H9 (cell line): ENCODE measurements around the gene PTOV1. TPM values are rescaled to one million over a fixed set of nuclear protein-coding genes. Genes with fewer than 3 reads are reported as not detected.
"Not testable (repeated sequence)": the region's sequence is repeated elsewhere in the genome, so short reads cannot be mapped to it uniquely, and the experiment has no call there.

Experiments used
- DNase-seq: peaks from one replicate; pipeline ENCODE4 v3.0.0-alpha.2; 2017
- H2AFZ ChIP-seq: one replicate; pipeline ENCODE4 v1.6.1; 2013; ENCODE audit warnings: mild to moderate bottlenecking, low read length, control low read depth, moderate library complexity
- H2AK5ac ChIP-seq: 2 replicates; pipeline ENCODE4 v1.6.1; 2013; ENCODE audit warnings: low read length, control low read depth, mixed read lengths; ENCODE audit not compliant: insufficient read length
- H2BK120ac ChIP-seq: one replicate; pipeline ENCODE4 v1.6.1; 2013; ENCODE audit warnings: low read depth, mild to moderate bottlenecking, low read length, control low read depth, inconsistent platforms; ENCODE audit not compliant: poor library complexity, severe bottlenecking
- H2BK12ac ChIP-seq: 2 replicates; pipeline ENCODE4 v1.6.1; 2013; ENCODE audit warnings: low read length, control low read depth, mixed read lengths, low read depth; ENCODE audit not compliant: insufficient read length
- H2BK15ac ChIP-seq: 2 replicates; pipeline ENCODE4 v1.6.1; 2013; ENCODE audit warnings: low read depth, low read length, control low read depth
- H2BK20ac ChIP-seq: one replicate; pipeline ENCODE4 v1.6.1; 2013; ENCODE audit warnings: low read depth, mild to moderate bottlenecking, low read length, control low read depth, inconsistent platforms; ENCODE audit not compliant: poor library complexity, severe bottlenecking
- H2BK5ac ChIP-seq: 2 replicates; pipeline ENCODE4 v1.6.1; 2013; ENCODE audit warnings: low read length, control low read depth, mixed read lengths; ENCODE audit not compliant: insufficient read length
- H3K14ac ChIP-seq: 2 replicates; pipeline ENCODE4 v1.6.1; 2013; ENCODE audit warnings: low read length, control low read depth; ENCODE audit not compliant: insufficient read depth
- H3K18ac ChIP-seq: 2 replicates; pipeline ENCODE4 v1.6.1; 2013; ENCODE audit warnings: low read depth, mild to moderate bottlenecking, mixed read lengths, low read length, control low read depth; ENCODE audit not compliant: insufficient read length
- H3K23ac ChIP-seq: 2 replicates; pipeline ENCODE4 v1.6.1; 2013; ENCODE audit warnings: low read length, control low read depth, mixed read lengths, low read depth; ENCODE audit not compliant: insufficient read length
- H3K23me2 ChIP-seq: 2 replicates; pipeline ENCODE4 v1.6.1; 2013; ENCODE audit warnings: low read depth, mild to moderate bottlenecking, mixed read lengths, low read length, control low read depth; ENCODE audit not compliant: insufficient read length, poor library complexity, severe bottlenecking
- H3K27ac ChIP-seq: 2 replicates; pipeline ENCODE4 v1.5.1; 2013; ENCODE audit warnings: low read length, control low read depth, mixed read lengths, low read depth; ENCODE audit not compliant: insufficient read length
- H3K27me3 ChIP-seq: 2 replicates; pipeline ENCODE4 v1.6.1; 2013; ENCODE audit warnings: low read length, control low read depth, inconsistent platforms; ENCODE audit not compliant: insufficient read depth
- H3K4ac ChIP-seq: 2 replicates; pipeline ENCODE4 v1.6.1; 2013; ENCODE audit warnings: low read depth, mild to moderate bottlenecking, control low read depth, inconsistent platforms, low read length, moderate library complexity
- H3K4me1 ChIP-seq: 2 replicates; pipeline ENCODE4 v1.6.1; 2013; ENCODE audit warnings: low read length, control low read depth, inconsistent platforms; ENCODE audit not compliant: insufficient read depth
- H3K4me2 ChIP-seq: 2 replicates; pipeline ENCODE4 v1.6.1; 2013; ENCODE audit warnings: low read length, control low read depth, mixed read lengths; ENCODE audit not compliant: insufficient read length, insufficient read depth
- H3K56ac ChIP-seq: 2 replicates; pipeline ENCODE4 v1.6.1; 2013; ENCODE audit warnings: low read depth, mild to moderate bottlenecking, mixed read lengths, low read length, control low read depth; ENCODE audit not compliant: insufficient read length
- H3K79me1 ChIP-seq: 2 replicates; pipeline ENCODE4 v1.6.1; 2013; ENCODE audit warnings: low read depth, mild to moderate bottlenecking, moderate library complexity, low read length, control low read depth, inconsistent platforms; ENCODE audit not compliant: insufficient read depth, poor library complexity, severe bottlenecking
- H3K79me2 ChIP-seq: 2 replicates; pipeline ENCODE4 v1.6.1; 2013; ENCODE audit warnings: low read length, control low read depth, inconsistent platforms; ENCODE audit not compliant: insufficient read depth
- H3K9ac ChIP-seq: 2 replicates; pipeline ENCODE4 v1.6.1; 2013; ENCODE audit warnings: low read length, control low read depth, mixed read lengths; ENCODE audit not compliant: insufficient read length; ENCODE audit errors: extremely low read depth
- H3K9me3 ChIP-seq: one replicate; pipeline ENCODE4 v1.6.1; 2013; ENCODE audit warnings: low read depth, low read length, inconsistent platforms; ENCODE audit not compliant: control insufficient read depth
- H3T11ph ChIP-seq: one replicate; pipeline ENCODE4 v1.6.1; 2013; ENCODE audit warnings: mild to moderate bottlenecking, low read length, control low read depth, inconsistent platforms
- H4K20me1 ChIP-seq: one replicate; pipeline ENCODE4 v1.6.1; 2013; ENCODE audit not compliant: control insufficient read depth, insufficient read length, insufficient read depth
- H4K5ac ChIP-seq: 2 replicates; pipeline ENCODE4 v1.6.1; 2013; ENCODE audit warnings: low read depth, mild to moderate bottlenecking, mixed read lengths, low read length, control low read depth; ENCODE audit not compliant: insufficient read length
- H4K8ac ChIP-seq: replicated peaks from 2 replicates; pipeline ENCODE4 v1.6.1; 2013; ENCODE audit warnings: low read length, control low read depth, mixed read lengths, low read depth; ENCODE audit not compliant: insufficient read length
- H4K91ac ChIP-seq: 2 replicates; pipeline ENCODE4 v1.6.1; 2013; ENCODE audit warnings: low read depth, mild to moderate bottlenecking, moderate library complexity, mixed read lengths, low read length, control low read depth; ENCODE audit not compliant: insufficient read length
- H3K27ac Mint-ChIP-seq, 3 experiments: 2 replicates in 2 of 3; 3 replicates in 1 of 3; pipeline ENCODE4 v1.8.0; 2020 to 2021; ENCODE audit warnings: mixed read lengths in 3 of 3, mild to moderate bottlenecking in 1 of 3, moderate library complexity in 1 of 3
- H3K27me3 Mint-ChIP-seq: 2 replicates; pipeline ENCODE4 v1.8.0; 2021; ENCODE audit warnings: low read depth, mild to moderate bottlenecking, moderate library complexity, mixed read lengths
- H3K36me3 Mint-ChIP-seq, 3 experiments: 2 replicates in 2 of 3; 3 replicates in 1 of 3; pipeline ENCODE4 v1.8.0; 2020 to 2021; ENCODE audit warnings: low read depth in 3 of 3, mixed read lengths in 3 of 3; ENCODE audit not compliant: insufficient read depth in 1 of 3
- H3K4me1 Mint-ChIP-seq, 2 experiments: 2 replicates each; pipeline ENCODE4 v1.8.0; 2020; ENCODE audit warnings: mixed read lengths in 2 of 2
- H3K4me3 Mint-ChIP-seq, 2 experiments: 2 replicates in 1 of 2; 3 replicates in 1 of 2; pipeline ENCODE4 v1.8.0; 2020 to 2021; ENCODE audit warnings: mild to moderate bottlenecking in 2 of 2, mixed read lengths in 2 of 2, moderate library complexity in 1 of 2
- H3K9me3 Mint-ChIP-seq, 2 experiments: 2 replicates in 1 of 2; 3 replicates in 1 of 2; pipeline ENCODE4 v1.8.0; 2020; ENCODE audit warnings: mild to moderate bottlenecking in 2 of 2, mixed read lengths in 2 of 2, moderate library complexity in 1 of 2
- CTCF ChIP-seq: fragments of 200-600 bp; sonication (generic); conservative IDR thresholded peaks from 3 replicates; pipeline ENCODE4 v1.8.0; 2021; ENCODE audit warnings: antibody characterized with exemption, mild to moderate bottlenecking
- WGBS: extraction: QIAGEN DNeasy Blood & Tissue Kit; methylation state at CpG from one replicate; pipeline ENCODE4 v1.1.7; 2013; ENCODE audit warnings: missing lambda C conversion rate, low lambda C conversion rate, mixed read lengths; ENCODE audit not compliant: insufficient read length; ENCODE audit errors: extremely low coverage; 5-methylcytosine and 5-hydroxymethylcytosine counted together
- total RNA-seq: library from RNA; stranded (reverse); gene quantifications from 2 replicates; pipeline ENCODE4 v1.2.1, GENCODE V29; 2021

Gene PTOV1
- total RNA-seq, 1 experiment from 2014 or later, result 309 TPM

GRCh38 chr19:49818649-49819370, 32.1 kb upstream of the PTOV1 start:
- H3K4me1 Mint-ChIP-seq, result peaks cover 10 to 24% of the 10 kb centered on the region in 2 experiments
- H3K36me3 Mint-ChIP-seq, result peaks cover 10 to 28% (median 17%) of the 10 kb centered on the region in 3 experiments
- Histone ChIP-seq H3K23ac (no peak overlapping the region), H2BK12ac (peak overlapping the region; percentile 66), H2BK20ac (no peak overlapping the region), H3T11ph (no peak overlapping the region), H2AK5ac (no peak overlapping the region), H2BK120ac (peak overlapping the region; percentile 78), H3K79me2 (peaks cover 5% of the 10 kb centered on the region; the same call in 1 of the 2 replicates), H3K18ac (peak overlapping the region; percentile 91), H3K23me2 (peaks cover 5% of the 10 kb centered on the region), H2AFZ (no peak overlapping the region), H4K91ac (peak overlapping the region; percentile 44), H2BK5ac (no peak overlapping the region), H3K9ac (peak overlapping the region; percentile 93), H2BK15ac (no peak overlapping the region), H4K20me1 (no peaks in the 10 kb centered on the region), H3K4me2 (peak overlapping the region; percentile 74), H3K14ac (peak overlapping the region; percentile 97), H3K9me3 (no peaks in the 10 kb centered on the region), H4K5ac (no peak overlapping the region), H3K56ac (no peak overlapping the region), H3K27me3 (no peaks in the 10 kb centered on the region), H3K4me1 (peaks cover 3% of the 10 kb centered on the region; the same call in 1 of the 2 replicates), H3K79me1 (peaks cover 11% of the 10 kb centered on the region), H3K27ac (no peak overlapping the region), H3K4ac (peak overlapping the region; percentile 15), H4K8ac (no peak overlapping the region)
- TF ChIP-seq CTCF, result no peak
- no CpG with 5 or more reads among the region's 16 CpGs for WGBS
- H3K27me3 Mint-ChIP-seq, result no peaks in the 10 kb centered on the region
- no peak for DNase-seq
- H3K9me3 Mint-ChIP-seq, result no peaks in the 10 kb centered on the region
- H3K27ac Mint-ChIP-seq, result peak overlapping the region; percentile 91 to 100 (median 100); a peak in 6 of 7 replicates
- peak overlapping the region; percentile 94 to 96 for H3K4me3 Mint-ChIP-seq

GRCh38 chr19:49819452-49820115, 31.4 kb upstream of the PTOV1 start:
- H2BK20ac ChIP-seq, H3K18ac ChIP-seq, H2BK15ac ChIP-seq, H3K23me2 ChIP-seq, H3K4ac ChIP-seq, H4K8ac ChIP-seq, H3K9me3 Mint-ChIP-seq, H2BK5ac ChIP-seq, H3K27ac ChIP-seq, H3K27me3 Mint-ChIP-seq, H3K9me3 ChIP-seq, H3K27me3 ChIP-seq, H4K5ac ChIP-seq, H3K56ac ChIP-seq, H2AFZ ChIP-seq, H2BK12ac ChIP-seq, H3K14ac ChIP-seq, DNase-seq, H2AK5ac ChIP-seq, H4K91ac ChIP-seq, H3K79me2 ChIP-seq, H3K23ac ChIP-seq, H3T11ph ChIP-seq, H4K20me1 ChIP-seq, H3K4me1 ChIP-seq, H2BK120ac ChIP-seq: not testable (repeated sequence)
- Mint-ChIP-seq H3K27ac (peak overlapping the region; percentile 57 to 90 (median 80); a peak in 5 of 7 replicates), H3K4me1 (peaks cover 10 to 17% of the 10 kb centered on the region in 2 experiments), H3K4me3 (peak overlapping the region; percentile 94 to 96), H3K36me3 (peaks cover 10 to 32% (median 21%) of the 10 kb centered on the region in 3 experiments)
- WGBS, result no CpG with 5 or more reads among the region's 7 CpGs
- Histone ChIP-seq H3K4me2 (peak overlapping the region; percentile 74), H3K79me1 (peaks cover 11% of the 10 kb centered on the region), H3K9ac (peak overlapping the region; percentile 93)
